MCF 10A (cell line): ENCODE data around the gene PLLP. TPM values are rescaled to one million over a fixed set of nuclear protein-coding genes. Genes with fewer than 3 reads are reported as not detected.

Experiments
- Bru-seq: library from RNA; stranded (reverse); fragments of 400-500 nt; gene quantifications from one replicate; lab custom pipeline; 2021; lab: Mats Ljungman, UMichigan
- BruChase-seq, 2 experiments: library from RNA; stranded (reverse); fragments of 400-500 nt; gene quantifications; one replicate each; lab custom pipeline; 2021; lab: Mats Ljungman, UMichigan
- BruUV-seq: library from RNA; stranded (reverse); fragments of 400-500 nt; replicated peaks from 2 replicates; lab custom pipeline; 2021; lab: Mats Ljungman, UMichigan
- CTCF ChIA-PET: fragments of 300-600 bp; sonication (Branson Sonifier 250); formaldehyde crosslinking; extraction: SDS; loops from one replicate; lab custom pipeline; 2021; ENCODE audit warnings: antibody characterized with exemption, inconsistent platforms; lab: Yijun Ruan, JAX
- POLR2A ChIA-PET: fragments of 300-600, 350-650 bp; sonication (Branson Sonifier 250); formaldehyde crosslinking; extraction: SDS; loops from one replicate; lab custom pipeline; 2020; ENCODE audit warnings: antibody characterized with exemption, inconsistent platforms; lab: Yijun Ruan, JAX
- DNase-seq: peaks from one replicate; pipeline ENCODE4 v3.0.0-alpha.2; 2018; ENCODE audit not compliant: unreplicated experiment
- H3K27ac Mint-ChIP-seq: one replicate; pipeline ENCODE4 v1.8.0; 2022; ENCODE audit warnings: mild to moderate bottlenecking, low read depth, mixed read lengths; ENCODE audit not compliant: unreplicated experiment
- H3K27me3 Mint-ChIP-seq: one replicate; pipeline ENCODE4 v1.8.0; 2022; ENCODE audit warnings: mixed read lengths; ENCODE audit not compliant: insufficient read depth, unreplicated experiment
- H3K36me3 Mint-ChIP-seq: one replicate; pipeline ENCODE4 v1.8.0; 2022; ENCODE audit warnings: mild to moderate bottlenecking, moderate library complexity, mixed read lengths; ENCODE audit not compliant: insufficient read depth, unreplicated experiment
- H3K4me1 Mint-ChIP-seq: one replicate; pipeline ENCODE4 v1.8.0; 2022; ENCODE audit warnings: mixed read lengths; ENCODE audit not compliant: insufficient read depth, unreplicated experiment
- H3K4me3 Mint-ChIP-seq: one replicate; pipeline ENCODE4 v1.8.0; 2022; ENCODE audit warnings: mild to moderate bottlenecking, moderate library complexity, mixed read lengths; ENCODE audit not compliant: unreplicated experiment
- H3K9me3 Mint-ChIP-seq: one replicate; pipeline ENCODE4 v1.8.0; 2022; ENCODE audit warnings: mixed read lengths; ENCODE audit not compliant: unreplicated experiment
- intact Hi-C: fragments of 100-400 bp; cut with micrococcal nuclease; formaldehyde crosslinking; loops from 2 replicates; pipeline ENCODE4 v1.14.1; 2022
- long read RNA-seq: library from polyadenylated mRNA; stranded (forward); transcript quantifications from one replicate; pipeline ENCODE4 v2.0.0, GENCODE V29; 2022
- total RNA-seq: library from RNA; stranded (reverse); gene quantifications from 2 replicates; pipeline ENCODE4 v1.2.3, GENCODE V29; 2022
- TF ChIP-seq, protein P1 (sequence below): fragments of 200-600 bp; IDR thresholded peaks from one replicate; pipeline ENCODE4 v1.8.0; 2022; ENCODE audit warnings: antibody characterized with exemption, mild to moderate bottlenecking; ENCODE audit not compliant: unreplicated experiment

The PLLP gene, protein sequence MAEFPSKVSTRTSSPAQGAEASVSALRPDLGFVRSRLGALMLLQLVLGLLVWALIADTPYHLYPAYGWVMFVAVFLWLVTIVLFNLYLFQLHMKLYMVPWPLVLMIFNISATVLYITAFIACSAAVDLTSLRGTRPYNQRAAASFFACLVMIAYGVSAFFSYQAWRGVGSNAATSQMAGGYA
- total RNA-seq (3.9 and 6.1 TPM in 2 replicates), Bru-seq, nascent RNA (percentile 32 among the genes with signal in this experiment), BruChase-seq, experiment 1, labeled RNA remaining after a 6-hour chase (percentile 32 among the genes with signal in this experiment), BruChase-seq, experiment 2, labeled RNA remaining after a 2-hour chase (percentile 29 among the genes with signal in this experiment)
- long read RNA-seq, transcript PLLP-201 (4 exons, 1,512 nt), result major isoform, 12 of 23 reads
- long read RNA-seq, partial matches to known transcripts, result 0 of 23 reads
- long read RNA-seq, other reads (novel, unspliced or antisense), result 11 of 23 reads

DNA sequence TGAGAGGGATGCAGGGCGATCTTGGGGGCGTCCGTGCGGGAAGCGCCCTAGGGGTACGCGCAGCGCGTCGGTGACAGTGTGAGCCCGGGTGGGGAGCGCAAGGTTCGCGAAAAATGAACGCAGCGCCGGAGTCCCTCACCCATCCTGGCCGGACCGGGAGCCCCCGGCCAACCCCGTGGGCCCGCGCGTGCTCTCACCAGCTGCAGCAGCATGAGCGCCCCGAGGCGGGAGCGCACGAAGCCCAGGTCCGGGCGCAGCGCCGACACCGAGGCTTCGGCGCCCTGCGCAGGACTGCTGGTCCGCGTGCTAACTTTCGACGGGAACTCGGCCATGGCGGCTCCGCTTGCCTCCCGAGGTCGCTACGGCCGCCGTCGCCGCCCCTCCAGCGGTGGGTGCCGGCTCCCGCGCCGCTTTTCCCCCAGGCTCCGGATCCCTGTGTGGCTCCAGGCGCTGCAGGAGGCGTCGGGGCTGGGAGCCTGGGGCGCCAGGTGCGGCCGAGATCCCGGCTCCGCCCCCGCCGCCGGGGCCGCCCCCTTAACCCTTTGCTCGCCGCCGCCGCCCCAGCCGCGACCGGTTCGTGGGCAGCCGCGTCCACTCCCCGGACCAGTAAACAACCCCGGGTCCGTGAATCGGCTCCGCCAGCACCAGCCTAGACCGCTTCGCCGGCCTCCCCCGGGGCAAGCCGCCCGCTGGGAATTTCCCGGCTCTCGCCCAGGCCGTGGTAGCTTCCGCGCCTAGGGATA is at the start of gene PLLP:
PLLP (minus strand) TSS at position 464 of the 743 bp plus-strand sequence; CDS start at position 332, 132 bp downstream.
- Mint-ChIP-seq H3K36me3 (no peaks in the 10 kb centered on the region), H3K4me1 (peaks cover 34% of the 10 kb centered on the region), H3K9me3 (no peaks in the 10 kb centered on the region), H3K27me3 (no peaks in the 10 kb centered on the region), H3K27ac (no peak within 1 kb of the TSS), H3K4me3 (peak within 1 kb of the TSS; percentile 72)
- peak; percentile 37 for DNase-seq
- ChIA-PET POLR2A (interaction anchor here (0.6 to 0.7 kb wide), 3 partner anchors 40 to 221 kb away, joined by 3 read pairs; no protein-coding TSS in a partner anchor), CTCF (no interaction called here)
- TF ChIP-seq, protein P1, sequence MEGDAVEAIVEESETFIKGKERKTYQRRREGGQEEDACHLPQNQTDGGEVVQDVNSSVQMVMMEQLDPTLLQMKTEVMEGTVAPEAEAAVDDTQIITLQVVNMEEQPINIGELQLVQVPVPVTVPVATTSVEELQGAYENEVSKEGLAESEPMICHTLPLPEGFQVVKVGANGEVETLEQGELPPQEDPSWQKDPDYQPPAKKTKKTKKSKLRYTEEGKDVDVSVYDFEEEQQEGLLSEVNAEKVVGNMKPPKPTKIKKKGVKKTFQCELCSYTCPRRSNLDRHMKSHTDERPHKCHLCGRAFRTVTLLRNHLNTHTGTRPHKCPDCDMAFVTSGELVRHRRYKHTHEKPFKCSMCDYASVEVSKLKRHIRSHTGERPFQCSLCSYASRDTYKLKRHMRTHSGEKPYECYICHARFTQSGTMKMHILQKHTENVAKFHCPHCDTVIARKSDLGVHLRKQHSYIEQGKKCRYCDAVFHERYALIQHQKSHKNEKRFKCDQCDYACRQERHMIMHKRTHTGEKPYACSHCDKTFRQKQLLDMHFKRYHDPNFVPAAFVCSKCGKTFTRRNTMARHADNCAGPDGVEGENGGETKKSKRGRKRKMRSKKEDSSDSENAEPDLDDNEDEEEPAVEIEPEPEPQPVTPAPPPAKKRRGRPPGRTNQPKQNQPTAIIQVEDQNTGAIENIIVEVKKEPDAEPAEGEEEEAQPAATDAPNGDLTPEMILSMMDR, result no peak
- BruUV-seq, result no TSS peak
- intact Hi-C loops, result no loop called here

DNA sequence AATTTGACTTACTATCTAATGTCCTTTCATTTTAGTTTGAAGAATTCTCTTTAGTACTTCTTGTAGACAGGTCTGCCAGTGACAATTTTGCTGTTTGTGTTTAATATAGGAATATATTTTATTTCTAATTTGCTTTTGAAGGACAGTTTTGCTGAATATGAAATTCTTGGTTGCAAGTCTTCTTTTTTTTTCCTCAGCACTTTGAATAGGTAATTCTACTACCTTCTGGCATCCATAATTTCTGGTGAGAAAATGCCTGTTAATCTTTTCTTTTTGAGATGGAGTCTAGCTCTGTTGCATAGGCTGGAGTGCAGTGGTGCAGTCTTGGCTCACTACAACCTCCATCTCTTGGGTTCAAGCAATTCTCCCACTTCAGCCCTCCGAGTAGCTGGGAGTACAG is 48.9 kb upstream of the PLLP start:
- Mint-ChIP-seq H3K4me3 (no peak overlapping the region), H3K36me3 (no peaks in the 10 kb centered on the region), H3K27ac (no peak overlapping the region), H3K9me3 (no peaks in the 10 kb centered on the region), H3K4me1 (no peaks in the 10 kb centered on the region), H3K27me3 (no peaks in the 10 kb centered on the region)
- CTCF ChIA-PET, result interaction anchor here (0.6 to 1.9 kb wide), 2 partner anchors 84 to 140 kb away, joined by 4 to 7 read pairs; no protein-coding TSS in a partner anchor
- no TSS peak for BruUV-seq
- TF ChIP-seq, protein P1, result no peak
- DNase-seq, result no peak
- intact Hi-C loops, result no loop called here
- POLR2A ChIA-PET, result interaction anchor here (0.6 kb wide), 1 partner anchor 37 kb away, joined by 3 read pairs; no protein-coding TSS in a partner anchor

DNA sequence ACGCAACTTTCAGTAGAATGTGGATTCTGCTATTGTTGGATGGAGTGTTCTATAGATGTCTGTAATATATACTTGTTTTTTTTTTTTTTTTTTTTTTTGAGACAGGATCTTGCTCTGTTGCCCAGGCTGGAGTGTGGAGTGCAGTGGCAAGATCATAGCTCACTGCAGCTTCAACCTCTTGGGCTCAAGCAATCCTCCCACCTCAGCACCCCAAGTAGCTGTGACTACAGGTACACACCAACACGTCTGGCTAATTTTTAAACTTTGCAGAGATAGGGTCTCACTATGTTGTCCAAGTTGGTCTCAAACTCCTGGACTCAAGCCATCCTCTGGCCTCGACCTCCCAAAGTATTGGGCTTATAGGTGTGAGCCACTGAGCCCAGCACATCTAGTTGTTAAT is 46.9 kb upstream of the PLLP start:
- no peaks in the 10 kb centered on the region for H3K36me3 Mint-ChIP-seq
- ChIA-PET POLR2A (no interaction called here), CTCF (interaction anchor here (1.5 kb wide), 1 partner anchor 85 kb away, joined by 3 read pairs; no protein-coding TSS in a partner anchor)
- no peak for DNase-seq
- H3K27ac Mint-ChIP-seq, result no peak overlapping the region
- no peaks in the 10 kb centered on the region for H3K9me3 Mint-ChIP-seq
- no peaks in the 10 kb centered on the region for H3K27me3 Mint-ChIP-seq
- TF ChIP-seq, protein P1, result no peak
- no peak overlapping the region for H3K4me3 Mint-ChIP-seq
- H3K4me1 Mint-ChIP-seq, result no peaks in the 10 kb centered on the region
- intact Hi-C loops, result no loop called here
- BruUV-seq, result no TSS peak
